Aorta (tissue), 5 donors: ENCODE measurements around the gene SLC6A3. TPM values are rescaled to one million over a fixed set of nuclear protein-coding genes. Genes with fewer than 3 reads are reported as not detected.

ENCODE experiments used
- ATAC-seq: fragments of 200-7000 bp; cut with Tn5 transposase; one replicate; pipeline ENCODE4 v1.9.1; 2022; ENCODE audit warnings: moderate library complexity; ENCODE audit not compliant: low FRiP score
- DNase-seq, 2 donors: peaks; one replicate each; pipeline ENCODE4 v3.0.0-alpha.2; 2020
- H3K27ac ChIP-seq, 2 donors: one replicate each; pipeline ENCODE4 v1.5.1; 2013; ENCODE audit warnings: low read length in 2 of 2, mild to moderate bottlenecking in 2 of 2, moderate library complexity in 2 of 2, control low read depth in 1 of 2, inconsistent platforms in 1 of 2, low read depth in 1 of 2
- H3K27me3 ChIP-seq, 2 donors: one replicate each; pipeline ENCODE4 v1.6.1; 2013; ENCODE audit warnings: control low read depth in 1 of 2, low read length in 1 of 2, mild to moderate bottlenecking in 1 of 2, moderate library complexity in 1 of 2; ENCODE audit not compliant: insufficient read depth in 2 of 2, control insufficient read depth in 1 of 2
- H3K36me3 ChIP-seq, 2 donors: one replicate each; pipeline ENCODE4 v1.6.1; 2013; ENCODE audit warnings: control low read depth in 1 of 2, low read length in 1 of 2, mild to moderate bottlenecking in 1 of 2; ENCODE audit not compliant: insufficient read depth in 2 of 2, control insufficient read depth in 1 of 2
- H3K4me1 ChIP-seq, 2 donors: one replicate each; pipeline ENCODE4 v1.6.1; 2013; ENCODE audit warnings: low read length in 2 of 2, control low read depth in 1 of 2, mild to moderate bottlenecking in 1 of 2, moderate library complexity in 1 of 2; ENCODE audit not compliant: insufficient read depth in 2 of 2, control insufficient read depth in 1 of 2
- H3K4me3 ChIP-seq, 2 donors: one replicate each; pipeline ENCODE4 v1.5.1; 2013; ENCODE audit warnings: low read length in 2 of 2, control low read depth in 1 of 2, mild to moderate bottlenecking in 1 of 2
- H3K9me3 ChIP-seq: one replicate; pipeline ENCODE4 v1.6.1; 2013; ENCODE audit warnings: mild to moderate bottlenecking, low read length; ENCODE audit not compliant: control insufficient read depth
- WGBS, 2 donors: extraction: QIAGEN DNeasy Blood & Tissue Kit; methylation state at CpG; one replicate each; pipeline ENCODE4 v1.1.7; 2013; 5-methylcytosine and 5-hydroxymethylcytosine counted together
- intact Hi-C, 2 donors: fragments of 100-400 bp; cut with DNase I; formaldehyde crosslinking; loops; one replicate each; pipeline versions ENCODE4 v1.14.2 to v1.15.0; 2022
- polyA plus RNA-seq, 2 donors: library from polyadenylated mRNA; stranded (reverse); fragments of 200-250 nt; gene quantifications; one replicate each; pipeline ENCODE4 v1.2.3, GENCODE V29; 2013
- total RNA-seq, 2 donors: library from RNA; stranded (reverse); fragmentation: NEBNext Ultra II Directional; extraction: Animal tissue kit (Norgen Biotek cat#: 25700); gene quantifications; one replicate each; pipeline ENCODE4 v1.2.1, GENCODE V29; 2021
- donor health status: healthy with polysubstance abuse.
- donor health status: Bipolar disorder and iron deficiency.
- donor health status: DM: no; HTN: no; CAD: no.
- donor health status: DM: no; HTN: no; CAD: no.
- donor health status: DM: yes; HTN: yes; CAD: no.

SLC6A3 gene
- total and polyA plus RNA-seq, 4 donors = 0.23 to 0.56 (median 0.30) TPM; not detected in 1

DNA sequence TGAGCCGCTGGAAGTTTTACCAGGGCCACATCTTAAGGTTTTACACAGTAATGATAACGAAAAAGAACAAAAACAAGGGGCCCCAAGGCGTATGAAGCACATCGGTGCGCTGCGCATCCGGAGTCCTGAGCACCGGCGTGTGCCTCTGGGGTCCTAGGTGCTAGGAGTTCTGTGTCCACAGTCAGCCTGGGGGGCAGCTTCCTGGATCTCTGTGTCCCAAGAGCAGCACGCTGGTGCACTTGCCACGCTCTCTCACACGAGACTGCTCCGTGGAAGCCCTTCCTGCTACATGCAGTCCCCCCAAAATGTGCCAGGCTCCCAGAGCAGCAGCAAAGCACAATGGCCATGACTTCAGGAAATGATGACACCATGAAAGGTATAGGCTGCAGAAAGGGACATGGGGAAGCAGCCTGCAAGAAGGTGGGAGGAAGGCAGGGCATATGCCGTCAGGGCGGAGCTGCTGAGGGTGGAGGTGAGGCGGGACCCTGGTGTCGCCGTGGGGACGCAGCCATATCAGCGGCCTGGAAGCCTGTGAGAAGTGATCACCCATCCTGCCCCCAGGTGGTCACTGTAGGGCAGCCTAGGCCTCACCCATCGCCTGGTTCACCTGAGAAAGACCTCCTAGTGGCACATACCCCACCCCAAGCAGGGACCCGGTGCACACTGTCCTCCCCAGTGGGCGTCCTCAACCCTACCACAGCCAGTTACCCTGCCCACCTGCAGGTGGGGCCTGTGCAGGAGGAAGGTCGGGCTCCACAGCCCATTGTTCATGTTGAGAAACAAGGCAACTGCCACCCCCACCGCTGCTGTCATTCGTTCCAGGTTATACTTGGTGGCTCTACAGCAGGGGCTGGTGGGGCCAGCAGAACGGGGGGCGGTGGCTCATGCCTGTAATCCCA is 23.6 kb upstream of the SLC6A3 start:
- no peak for ATAC-seq
- H3K36me3 ChIP-seq = no peaks in the 10 kb centered on the region
- H3K4me3 ChIP-seq = no peak overlapping the region
- H3K4me1 ChIP-seq = no peaks in the 10 kb centered on the region
- intact Hi-C loops = no loop called here
- 89 to 92% methylated on average over 28 of the region's 28 CpGs for WGBS, 2 donors
- H3K27ac ChIP-seq = no peak overlapping the region
- H3K9me3 ChIP-seq = no peaks in the 10 kb centered on the region
- no peaks in the 10 kb centered on the region for H3K27me3 ChIP-seq
- peak in 1 of 2 donors; percentile 63 for DNase-seq

DNA sequence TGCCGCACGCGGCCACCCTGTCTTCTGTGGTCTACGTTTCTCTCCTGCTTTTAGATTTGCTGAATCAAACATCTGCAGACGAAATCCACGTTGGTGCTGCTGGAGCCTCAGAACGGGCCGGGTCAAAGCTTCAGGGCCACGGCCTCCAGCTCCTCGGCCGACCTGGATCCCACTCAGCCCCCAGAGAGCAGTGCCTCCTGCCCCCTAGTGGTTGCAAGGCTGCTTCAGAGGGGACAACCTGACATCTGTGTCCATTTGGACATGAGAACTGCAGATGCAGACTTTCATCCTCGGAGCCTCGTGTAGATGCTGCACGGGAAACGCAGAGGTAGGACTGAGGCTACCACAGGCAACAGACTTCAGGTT is 23.0 kb upstream of the SLC6A3 start:
- no peaks in the 10 kb centered on the region for H3K4me1 ChIP-seq
- no peaks in the 10 kb centered on the region for H3K9me3 ChIP-seq
- no peaks in the 10 kb centered on the region for H3K27me3 ChIP-seq
- no peak overlapping the region for H3K27ac ChIP-seq
- H3K36me3 ChIP-seq = no peaks in the 10 kb centered on the region
- DNase-seq (peak in 1 of 2 donors; percentile 70), ATAC-seq (no peak)
- no peak overlapping the region for H3K4me3 ChIP-seq
- WGBS, 2 donors = 74 to 75% methylated on average over 15 of the region's 15 CpGs
- intact Hi-C loops = no loop called here

DNA sequence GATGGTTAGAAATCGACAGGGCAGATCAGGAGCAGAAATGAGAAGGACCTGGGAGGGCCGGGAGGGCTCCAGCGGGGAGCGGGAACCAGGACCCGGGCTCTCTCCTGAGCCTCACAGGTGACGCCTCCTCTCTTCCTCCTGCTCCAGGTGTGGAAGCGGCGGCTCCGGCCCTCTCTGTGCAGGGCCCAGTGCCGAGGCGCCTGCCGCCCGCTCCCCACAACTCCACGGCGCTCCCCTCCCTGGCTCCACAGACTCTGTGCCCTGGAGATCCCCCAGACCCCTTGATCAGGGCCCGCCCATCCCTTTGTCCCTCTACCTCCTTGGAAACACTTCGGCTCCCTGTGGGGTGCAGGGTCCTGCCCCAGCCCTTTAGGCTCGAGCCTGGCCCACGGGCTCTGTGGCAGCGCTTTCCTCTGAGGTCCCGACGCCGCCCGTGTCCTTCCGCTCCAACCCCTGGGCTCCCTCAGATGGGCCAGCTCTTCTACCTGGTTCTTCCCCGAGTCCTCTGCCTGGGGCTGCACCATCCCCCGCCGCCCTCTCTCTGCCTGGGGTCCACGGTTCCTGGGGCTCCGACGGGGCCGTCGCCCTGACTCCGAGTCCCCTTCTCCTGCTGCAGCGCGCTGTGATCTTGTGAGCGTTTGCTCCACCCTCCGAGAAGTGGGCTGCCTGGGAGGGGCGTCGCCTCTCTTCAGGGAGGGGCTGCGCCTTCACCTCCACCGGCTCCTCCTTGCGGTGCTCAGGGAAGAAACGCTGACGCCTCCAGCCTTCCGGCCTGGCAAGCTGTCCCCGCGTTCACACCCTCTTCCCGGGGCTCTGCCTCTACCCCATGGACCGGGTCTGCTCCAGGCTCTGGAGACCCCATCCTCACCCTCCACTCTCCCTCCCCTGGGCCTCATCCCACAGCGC is 22.4 kb upstream of the SLC6A3 start:
- DNase-seq (peak in 1 of 2 donors; percentile 73), ATAC-seq (no peak)
- Histone ChIP-seq H3K36me3 (no peaks in the 10 kb centered on the region), H3K4me1 (no peaks in the 10 kb centered on the region), H3K4me3 (no peak overlapping the region), H3K27ac (no peak overlapping the region), H3K27me3 (no peaks in the 10 kb centered on the region), H3K9me3 (no peaks in the 10 kb centered on the region)
- intact Hi-C loops = no loop called here
- 94% methylated on average over 50 to 51 of the region's 51 CpGs for WGBS, 2 donors

DNA sequence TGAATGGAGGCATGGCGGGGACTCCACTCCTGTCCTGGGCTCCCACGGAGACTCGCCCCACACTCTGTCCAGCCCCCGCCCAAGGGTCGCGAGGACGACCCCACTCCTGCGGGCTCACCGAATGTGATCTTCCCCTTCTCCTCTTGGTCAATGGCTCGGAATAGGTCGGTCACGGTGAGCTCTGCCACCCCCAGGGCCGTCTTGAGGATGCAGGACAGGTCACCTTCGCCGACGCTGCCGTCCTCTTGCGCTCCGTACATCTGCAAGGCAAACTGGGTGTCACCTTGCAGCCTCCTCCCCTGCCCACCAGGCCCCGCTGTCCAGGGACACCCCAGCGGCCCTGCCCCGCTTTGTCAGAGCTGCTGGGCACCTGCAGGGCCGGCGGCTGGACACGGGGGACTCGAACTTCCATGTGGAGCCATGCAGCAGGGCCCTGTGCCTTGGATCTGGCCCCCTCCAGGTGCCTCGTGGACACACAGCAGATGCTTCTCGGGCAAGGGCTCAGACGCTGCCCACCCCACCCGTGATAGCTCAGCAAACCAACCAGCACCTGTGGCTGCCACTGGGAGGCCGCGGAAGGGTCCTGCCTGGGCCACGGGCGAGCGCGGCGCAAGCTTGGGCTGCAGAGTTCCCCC is 21.5 kb upstream of the SLC6A3 start:
- DNase-seq = peak in 1 of 2 donors; percentile 74
- Histone ChIP-seq H3K9me3 (no peaks in the 10 kb centered on the region), H3K27me3 (no peaks in the 10 kb centered on the region), H3K36me3 (peaks cover 0 to 2% of the 10 kb centered on the region in 2 donors), H3K4me3 (no peak overlapping the region), H3K4me1 (no peaks in the 10 kb centered on the region), H3K27ac (no peak overlapping the region)
- 95% methylated on average over 36 to 37 of the region's 37 CpGs for WGBS, 2 donors
- intact Hi-C loops = no loop called here
- ATAC-seq = no peak

DNA sequence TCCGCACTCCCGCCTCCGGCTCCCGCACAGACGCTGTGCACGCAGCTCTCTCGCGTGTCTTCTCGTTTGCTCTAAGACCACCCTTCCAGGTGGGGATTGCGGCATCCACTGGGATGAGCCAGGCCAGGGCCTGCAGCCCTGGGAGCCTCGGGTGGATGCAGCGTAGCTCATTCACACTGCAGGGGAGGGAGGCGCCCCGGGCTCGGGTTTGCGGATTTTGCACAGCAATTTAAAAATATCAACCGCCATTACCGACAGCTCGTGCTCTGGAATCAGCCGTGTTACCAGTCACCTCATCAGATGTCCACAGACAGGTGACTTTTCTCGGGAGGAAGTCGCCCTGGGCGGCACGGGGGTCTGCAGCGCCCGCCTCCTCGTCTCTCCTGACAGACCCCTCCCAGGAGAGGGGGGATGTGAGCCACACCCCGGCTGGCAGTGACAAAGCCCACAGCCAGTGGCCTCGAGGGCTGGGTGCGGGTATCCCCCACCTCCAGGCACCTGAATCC is 20.8 kb upstream of the SLC6A3 start:
- no peaks in the 10 kb centered on the region for H3K9me3 ChIP-seq
- no peaks in the 10 kb centered on the region for H3K27me3 ChIP-seq
- ATAC-seq (no peak), DNase-seq (peak in 1 of 2 donors; percentile 52)
- H3K4me1 ChIP-seq = no peaks in the 10 kb centered on the region
- no peak overlapping the region for H3K4me3 ChIP-seq
- no peak overlapping the region for H3K27ac ChIP-seq
- peaks cover 0 to 2% of the 10 kb centered on the region in 2 donors for H3K36me3 ChIP-seq
- 95 to 96% methylated on average over 30 of the region's 30 CpGs for WGBS, 2 donors
- intact Hi-C loops = no loop called here

DNA sequence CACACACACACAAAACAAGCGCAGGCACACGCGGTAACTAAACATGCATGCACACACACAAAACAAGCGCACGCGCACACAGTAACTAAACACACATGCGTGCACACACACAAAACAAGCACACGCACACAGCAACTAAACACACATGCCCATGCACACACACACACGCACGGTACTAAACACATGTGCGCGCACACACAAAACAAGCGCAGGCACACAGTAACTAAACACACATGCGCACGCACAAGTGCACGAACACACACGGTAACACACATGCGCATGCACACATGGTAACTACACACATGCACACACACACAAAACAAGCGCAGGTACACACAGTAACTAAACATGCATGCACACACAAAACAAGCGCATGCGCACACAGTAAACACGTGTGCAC is 19.9 kb upstream of the SLC6A3 start:
- 97 to 98% methylated on average over 22 of the region's 22 CpGs for WGBS, 2 donors
- ATAC-seq (no peak), DNase-seq (peak in 1 of 2 donors; percentile 43)
- Histone ChIP-seq H3K9me3 (no peaks in the 10 kb centered on the region), H3K27me3 (no peaks in the 10 kb centered on the region), H3K4me1 (no peaks in the 10 kb centered on the region), H3K4me3 (no peak overlapping the region), H3K36me3 (peaks cover 0 to 2% of the 10 kb centered on the region in 2 donors), H3K27ac (no peak overlapping the region)
- intact Hi-C loops = no loop called here

DNA sequence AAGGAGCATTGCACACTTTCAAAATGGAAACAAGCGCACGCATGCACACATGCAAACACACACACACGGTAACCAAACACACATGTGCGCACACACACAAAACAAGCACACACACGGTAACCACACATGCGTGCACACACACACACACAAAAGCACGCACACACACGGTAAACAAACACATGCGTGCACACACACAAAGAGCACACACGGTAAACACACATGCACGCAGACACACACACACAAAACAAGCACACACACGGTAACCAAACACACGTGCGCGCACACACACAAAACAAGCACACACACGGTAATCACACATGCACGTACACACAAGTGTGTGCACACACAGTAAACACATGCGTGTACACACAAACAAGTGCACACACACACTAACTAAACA is 19.3 kb upstream of the SLC6A3 start:
- Histone ChIP-seq H3K4me1 (no peaks in the 10 kb centered on the region), H3K27ac (no peak overlapping the region), H3K36me3 (peaks cover 0 to 2% of the 10 kb centered on the region in 2 donors), H3K27me3 (no peaks in the 10 kb centered on the region), H3K9me3 (no peaks in the 10 kb centered on the region), H3K4me3 (no peak overlapping the region)
- DNase-seq (no peak), ATAC-seq (no peak)
- intact Hi-C loops = no loop called here
- 88 to 92% methylated on average over 18 of the region's 18 CpGs for WGBS, 2 donors

DNA sequence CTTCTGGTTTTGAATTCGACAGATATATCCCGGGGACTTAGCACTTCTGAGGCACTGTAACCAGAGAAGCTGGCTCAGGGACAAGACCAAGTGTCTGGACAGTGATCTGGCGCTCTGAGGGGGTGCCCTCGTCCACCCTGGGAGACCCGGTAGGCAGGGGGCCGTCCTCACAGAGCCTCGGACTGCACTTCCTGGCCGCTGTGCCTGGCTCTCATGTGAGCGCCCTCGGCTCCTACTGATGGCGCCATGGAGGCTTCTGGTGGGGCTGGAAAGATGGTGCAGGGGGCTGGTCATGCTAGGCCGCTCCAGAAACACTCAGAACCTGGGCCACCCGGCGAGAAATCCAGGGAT is 18.8 kb upstream of the SLC6A3 start:
- Histone ChIP-seq H3K9me3 (no peaks in the 10 kb centered on the region), H3K27me3 (no peaks in the 10 kb centered on the region), H3K27ac (no peak overlapping the region), H3K4me1 (no peaks in the 10 kb centered on the region), H3K4me3 (no peak overlapping the region), H3K36me3 (peaks cover 0 to 2% of the 10 kb centered on the region in 2 donors)
- intact Hi-C loops = no loop called here
- WGBS, 2 donors = 91 to 92% methylated on average over 14 of the region's 14 CpGs
- peak in 1 of 2 donors; percentile 49 for DNase-seq
- no peak for ATAC-seq
